K562 (cell line): ENCODE measurements around the gene SLC6A4. TPM values are rescaled to one million over a fixed set of nuclear protein-coding genes. Genes with fewer than 3 reads are reported as not detected.
A peak's percentile ranks its signal among the peaks of the same experiment; 100 is the strongest.

Experiments used
- ATAC-seq: fragments of 200-7000 bp; cut with Tn5 transposase; 3 replicates; pipeline ENCODE4 v1.9.1; 2020; ENCODE audit warnings: moderate library complexity
- Bru-seq: library from RNA; stranded (reverse); fragments of 400-500 nt; gene quantifications from one replicate; lab custom pipeline; 2021; lab: Mats Ljungman, UMichigan
- BruChase-seq, 2 experiments: library from RNA; stranded (reverse); fragments of 400-500 nt; gene quantifications; one replicate each; lab custom pipeline; 2021; lab: Mats Ljungman, UMichigan
- BruUV-seq: library from RNA; stranded (reverse); fragments of 400-500 nt; replicated peaks from 2 replicates; lab custom pipeline; 2021; lab: Mats Ljungman, UMichigan
- CTCF ChIA-PET: fragments of 300-600 bp; formaldehyde crosslinking; extraction: SDS; loops from one replicate; lab custom pipeline; 2021; ENCODE audit warnings: low intra/inter-chr PET ratio; lab: Yijun Ruan, JAX
- POLR2A ChIA-PET: fragments of 300-600, 350-650 bp; sonication (Branson Sonifier 250); formaldehyde crosslinking; extraction: SDS; loops from one replicate; lab custom pipeline; 2021; ENCODE audit warnings: antibody characterized with exemption, inconsistent platforms; lab: Yijun Ruan, JAX
- DNase-seq, 4 experiments: peaks; one replicate each; pipeline versions ENCODE4 v3.0.0 to v3.0.0-alpha.2; 2011 to 2018; ENCODE audit warnings: low spot score in 3 of 4, mixed read lengths in 3 of 4; ENCODE audit errors: extremely low read depth in 1 of 4
- FAIRE-seq: peaks from 2 replicates; lab custom pipeline; 2011; peaks lifted over from hg19 to GRCh38; lab: Jason Lieb, UNC
- H2AFZ ChIP-seq: 2 replicates; pipeline ENCODE4 v1.6.0; 2011; ENCODE audit warnings: low read depth, low read length, control low read depth, inconsistent platforms
- H3K27ac ChIP-seq: fragments of 200-600 bp; 3 replicates; pipeline ENCODE4 v1.8.0; 2011; ENCODE audit warnings: low read depth, mild to moderate bottlenecking, control low read depth, inconsistent platforms, low read length, moderate library complexity, mixed read lengths; ENCODE audit errors: extremely low read depth
- H3K27me3 ChIP-seq, 2 experiments: fragments of 300-600 bp in 1 of 2; 2 replicates in 1 of 2; 3 replicates in 1 of 2; pipeline versions ENCODE4 v1.6.0 to v1.8.0; 2011; ENCODE audit warnings: inconsistent platforms in 2 of 2, low read length in 2 of 2, mild to moderate bottlenecking in 1 of 2, mixed read lengths in 1 of 2, moderate library complexity in 1 of 2; ENCODE audit not compliant: control insufficient read depth in 2 of 2, insufficient read depth in 2 of 2
- H3K36me3 ChIP-seq: fragments of 300-600 bp; 3 replicates; pipeline ENCODE4 v1.8.0; 2011; ENCODE audit warnings: mild to moderate bottlenecking, low read length, inconsistent platforms; ENCODE audit not compliant: control insufficient read depth, insufficient read depth
- H3K4me1 ChIP-seq, 2 experiments: fragments of 200-600 bp in 1 of 2; replicated peaks in 1 of 2; 2 replicates in 1 of 2; 3 replicates in 1 of 2; pipeline versions ENCODE4 v1.5.1 to v1.8.0; 2011; ENCODE audit warnings: inconsistent platforms in 2 of 2, low read length in 2 of 2, mild to moderate bottlenecking in 1 of 2, mixed read lengths in 1 of 2, moderate library complexity in 1 of 2; ENCODE audit not compliant: control insufficient read depth in 2 of 2, insufficient read depth in 2 of 2
- H3K4me2 ChIP-seq: 2 replicates; pipeline ENCODE4 v1.6.1; 2011; ENCODE audit warnings: low read length, control low read depth, inconsistent platforms, mixed read lengths; ENCODE audit not compliant: insufficient read depth
- H3K4me3 ChIP-seq: fragments of 200-600 bp; sonication (generic), shearing (Covaris generic); 2 replicates; pipeline ENCODE4 v1.5.1; 2016; ENCODE audit warnings: control low read depth, inconsistent platforms
- H3K79me2 ChIP-seq: fragments of 200-600 bp; 3 replicates; pipeline ENCODE4 v1.8.0; 2011; ENCODE audit warnings: low read length, inconsistent platforms; ENCODE audit not compliant: control insufficient read depth, insufficient read depth
- H3K9ac ChIP-seq, 2 experiments: 2 replicates each; pipeline versions ENCODE4 v1.6.0 to v1.6.1; 2011; ENCODE audit warnings: low read depth in 2 of 2, low read length in 2 of 2, control low read depth in 1 of 2, inconsistent platforms in 1 of 2, mild to moderate bottlenecking in 1 of 2, mixed read lengths in 1 of 2; ENCODE audit not compliant: insufficient read depth in 1 of 2
- H3K9me1 ChIP-seq: one replicate; pipeline ENCODE4 v1.6.0; 2011; ENCODE audit warnings: inconsistent platforms, mild to moderate bottlenecking, low read length, moderate library complexity; ENCODE audit not compliant: control insufficient read depth, insufficient read depth
- H3K9me3 ChIP-seq: replicated peaks from 2 replicates; pipeline ENCODE4 v1.5.1; 2011; ENCODE audit warnings: low read depth, low read length, inconsistent platforms; ENCODE audit not compliant: control insufficient read depth, insufficient read depth
- H4K20me1 ChIP-seq: replicated peaks from 2 replicates; pipeline ENCODE4 v1.6.1; 2011; ENCODE audit warnings: low read length, inconsistent platforms, mixed read lengths; ENCODE audit not compliant: control insufficient read depth, insufficient read depth
- DDX20 ChIP-seq: fragments of 450-650 bp; IDR thresholded peaks from 2 replicates; pipeline ENCODE4 v1.6.1; 2016; ENCODE audit warnings: missing genetic modification characterization, low read depth, mild to moderate bottlenecking, missing compliant biosample characterization, moderate library complexity
- HNRNPL ChIP-seq: fragments of 200-400 bp; formaldehyde crosslinking; IDR thresholded peaks from 2 replicates; pipeline ENCODE4 v1.6.1; 2017; ENCODE audit warnings: low read depth, mild to moderate bottlenecking, low read length
- HNRNPUL1 ChIP-seq: fragments of 200-400 bp; formaldehyde crosslinking; IDR thresholded peaks from 2 replicates; pipeline ENCODE4 v1.6.1; 2017; ENCODE audit warnings: low read length
- SRSF7 ChIP-seq: fragments of 200-400 bp; formaldehyde crosslinking; optimal IDR thresholded peaks from 2 replicates; pipeline ENCODE3; 2017; ENCODE audit warnings: mild to moderate bottlenecking, low read depth, low read length
- WGBS: fragments of 100-300 bp; shearing (Covaris generic); methylation state at CpG from one replicate; pipeline ENCODE4 v1.1.6; 2016; ENCODE audit warnings: low coverage, mixed read lengths; ENCODE audit not compliant: insufficient coverage; ENCODE audit errors: missing lambda C conversion rate; 5-methylcytosine and 5-hydroxymethylcytosine counted together
- in situ Hi-C: fragments of 300-500 bp; cut with MboI; formaldehyde crosslinking; loops from 4 replicates; pipeline ENCODE4 v1.15.0; 2018; ENCODE audit warnings: inconsistent platforms, mixed read lengths
- intact Hi-C: fragments of 100-400 bp; cut with micrococcal nuclease; formaldehyde crosslinking; loops from 2 replicates; pipeline ENCODE4 v1.14.2; 2022
- long read RNA-seq, 3 experiments: library from polyadenylated mRNA in 2 of 3; library from RNA in 1 of 3; unstranded in 2 of 3; stranded (forward) in 1 of 3; transcript quantifications; one replicate each; pipeline ENCODE4 v2.0.0, GENCODE V29; 2019 to 2022
- polyA minus RNA-seq, 3 experiments: library from RNA; depleted of rRNA, polyadenylated mRNA; stranded (reverse); fragments of >200 nt; gene quantifications; 2 replicates each; pipeline ENCODE4 v1.2.3, GENCODE V29; 2011
- polyA plus RNA-seq, 8 experiments: library from polyadenylated mRNA; depleted of rRNA in 4 of 8; stranded (reverse) in 5 of 8; unstranded in 3 of 8; fragments of >200 nt; fragmentation: Nextera tagmentation in 2 of 8; fragmentation: Illumina TruSeq in 1 of 8; extraction: Ambion mirVana in 2 of 8; extraction: Trizol in 1 of 8; gene quantifications; 2 replicates each; pipeline versions ENCODE4 v1.2.1 to v1.2.3, GENCODE V29; 2011 to 2014; ENCODE audit warnings: inconsistent platforms in 1 of 8, missing spikeins in 1 of 8
- total RNA-seq, 7 experiments: library from RNA; depleted of rRNA in 6 of 7; stranded (reverse); fragments of >200 nt in 6 of 7; fragmentation: Illumina TruSeq in 2 of 7; extraction: Trizol in 2 of 7; gene quantifications; 2 replicates each; pipeline versions ENCODE4 v1.2.1 to v1.2.3, GENCODE V29; 2011 to 2021; ENCODE audit warnings: low replicate concordance in 1 of 7
- TF ChIP-seq, protein P1 (sequence below), 2 experiments: IDR thresholded peaks; 2 replicates each; pipeline ENCODE4 v1.6.1; 2011; ENCODE audit warnings: borderline replicate concordance in 1 of 2, control low read depth in 1 of 2, low read depth in 1 of 2, low read length in 1 of 2, mild to moderate bottlenecking in 1 of 2, mixed read lengths in 1 of 2, moderate library complexity in 1 of 2; ENCODE audit not compliant: insufficient read depth in 1 of 2, insufficient read length in 1 of 2, poor library complexity in 1 of 2, severe bottlenecking in 1 of 2; ENCODE audit errors: extremely low read depth in 1 of 2
- TF ChIP-seq, protein P2 (sequence below): sonication (generic); formaldehyde crosslinking; IDR thresholded peaks from 2 replicates; pipeline ENCODE4 v1.8.1; 2023; ENCODE audit warnings: mild to moderate bottlenecking, missing genetic modification reagents, moderate library complexity

The SLC6A4 gene
- total RNA-seq (2011; cell fraction: chromatin; rRNA removed; ENCODE audit: low replicate concordance), result not detected in 2 replicates
- not detected in 2 replicates for total RNA-seq (2011; cell fraction: nucleolus; rRNA removed)
- total RNA-seq (2011; cell fraction: nucleoplasm; rRNA removed), result 0.44 TPM in 1 of 2 replicates, not detected in the other
- total RNA-seq (2014; rRNA removed) (0.05 TPM in 1 of 2 replicates, not detected in the other), total RNA-seq (2014; rRNA removed; fragmentation: Illumina TruSeq; extraction: Trizol) (not detected in 2 replicates), total RNA-seq (2015; rRNA removed; fragmentation: Illumina TruSeq; extraction: Trizol) (not detected in 2 replicates), total RNA-seq (2021) (0.09 TPM in 1 of 2 replicates, not detected in the other), polyA plus RNA-seq (2011; rRNA removed) (0.07 TPM in 1 of 2 replicates, not detected in the other), polyA plus RNA-seq (2014; fragmentation: Illumina TruSeq; extraction: Trizol) (0.06 TPM in 1 of 2 replicates, not detected in the other), polyA plus RNA-seq (2014; fragmentation: Nextera tagmentation; extraction: Ambion mirVana) (not detected), polyA plus RNA-seq (2014; rRNA removed) (0.05 TPM in 1 of 2 replicates, not detected in the other), polyA minus RNA-seq (2011; rRNA and poly(A)+ RNA removed) (not detected in 2 replicates), Bru-seq, nascent RNA (percentile 13 among the genes with signal in this experiment), BruChase-seq, experiment 1, labeled RNA remaining after a 2-hour chase (percentile 16 among the genes with signal in this experiment), BruChase-seq, experiment 2, labeled RNA remaining after a 6-hour chase (percentile 12 among the genes with signal in this experiment)
- 0.04 and 0.06 TPM in 2 replicates for polyA plus RNA-seq (2011; cell fraction: cytosol; rRNA removed)
- polyA plus RNA-seq (2011; cell fraction: nucleus; rRNA removed), result 0.07 TPM in 1 of 2 replicates, not detected in the other
- 0.01 and 0.21 TPM in 2 replicates for polyA plus RNA-seq (2012)
- polyA minus RNA-seq (2011; cell fraction: cytosol; rRNA and poly(A)+ RNA removed), result not detected in 2 replicates
- polyA minus RNA-seq (2011; cell fraction: nucleus; rRNA and poly(A)+ RNA removed), result not detected in 2 replicates
- long read RNA-seq, experiment 1, result 0 reads
- long read RNA-seq, experiment 2, result 0 reads
- long read RNA-seq, experiment 3, result 0 reads

DNA sequence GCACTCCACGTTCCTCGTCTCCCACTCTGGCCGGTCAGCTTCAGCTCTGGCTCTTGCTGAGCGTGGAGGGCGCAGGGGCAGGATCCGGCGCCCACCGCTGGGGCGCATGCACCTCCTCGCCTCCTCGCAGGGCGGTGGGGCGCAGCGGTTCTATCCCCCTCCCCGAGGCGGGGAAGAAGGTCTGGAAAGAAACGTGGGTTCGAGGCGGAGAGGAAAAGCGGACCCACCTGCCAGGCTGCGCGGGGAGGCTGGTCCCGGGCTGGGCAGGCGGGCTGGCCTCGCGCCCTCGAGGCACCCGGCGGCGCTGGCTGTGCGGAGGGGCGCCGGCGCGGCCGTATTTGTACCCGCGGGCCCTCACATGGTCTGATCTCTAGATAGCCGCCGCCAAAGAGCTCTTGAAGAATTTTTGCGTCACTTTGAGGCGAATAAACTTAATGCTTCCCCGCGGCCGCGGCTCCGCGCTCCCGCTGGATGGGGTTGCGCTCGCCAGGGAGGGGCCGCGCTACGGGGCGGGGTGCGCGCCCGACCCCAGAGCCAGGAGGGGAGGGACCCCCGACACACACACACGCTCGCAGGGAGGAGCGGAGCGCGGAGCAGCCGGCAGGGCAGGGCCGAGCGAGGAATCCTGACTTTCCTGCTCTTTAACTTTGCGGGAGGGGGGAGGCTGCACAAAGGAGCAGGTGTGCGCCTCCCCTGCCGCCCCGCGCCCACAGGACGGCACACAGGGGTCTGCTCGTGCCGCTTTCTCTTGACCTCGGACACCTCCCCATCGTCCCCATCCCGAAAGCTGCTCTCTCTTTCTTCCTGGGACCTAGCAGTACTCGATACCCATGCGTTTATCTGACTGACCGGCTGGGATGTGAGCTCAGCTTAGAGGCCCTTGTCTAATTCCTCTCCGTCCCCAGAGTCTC is at the start of gene SLC6A4:
SLC6A4 (minus strand) TSS at position 312 of the 911 bp plus-strand sequence. CDS start 13,739 bp downstream, outside the sequence.
- POLR2A ChIA-PET, result interaction anchor here (0.6 to 1.1 kb wide), 4 partner anchors 24 to 1104 kb away, joined by 3 to 4 read pairs (median 4); partner anchors contain the start of gene BLMH
- in situ Hi-C loops (no loop called here), intact Hi-C loops (no loop called here)
- FAIRE-seq, result no peak
- peak in 2 of 4 experiments; percentile 50 for DNase-seq
- peaks cover 6% of the 10 kb centered on the region; the same call in 1 of the 2 replicates for H4K20me1 ChIP-seq
- no peak within 1 kb of the TSS for H3K27ac ChIP-seq
- H3K36me3 ChIP-seq, result no peaks in the 10 kb centered on the region
- no peak within 1 kb of the TSS for H3K9ac ChIP-seq
- no peaks in the 10 kb centered on the region for H3K9me3 ChIP-seq
- no peak for ATAC-seq
- peaks cover 42 to 66% of the 10 kb centered on the region in 2 experiments for H3K27me3 ChIP-seq
- H2AFZ ChIP-seq, result no peak within 1 kb of the TSS
- H3K4me1 ChIP-seq, result peaks cover 0 to 32% of the 10 kb centered on the region in 2 experiments; a peak in 2 of 5 replicates
- CTCF ChIA-PET, result no interaction called here
- no TSS peak for BruUV-seq
- 24% methylated on average over 44 of the region's 82 CpGs for WGBS
- no peak within 1 kb of the TSS; the same call in 1 of the 2 replicates for H3K4me2 ChIP-seq
- H3K4me3 ChIP-seq, result no peak within 1 kb of the TSS
- H3K79me2 ChIP-seq, result no peaks in the 10 kb centered on the region
- H3K9me1 ChIP-seq, result no peaks in the 10 kb centered on the region
- TF ChIP-seq HNRNPL (no peak), SRSF7 (no peak), HNRNPUL1 (no peak), DDX20 (tag) (no peak)
- TF ChIP-seq, protein P1, sequence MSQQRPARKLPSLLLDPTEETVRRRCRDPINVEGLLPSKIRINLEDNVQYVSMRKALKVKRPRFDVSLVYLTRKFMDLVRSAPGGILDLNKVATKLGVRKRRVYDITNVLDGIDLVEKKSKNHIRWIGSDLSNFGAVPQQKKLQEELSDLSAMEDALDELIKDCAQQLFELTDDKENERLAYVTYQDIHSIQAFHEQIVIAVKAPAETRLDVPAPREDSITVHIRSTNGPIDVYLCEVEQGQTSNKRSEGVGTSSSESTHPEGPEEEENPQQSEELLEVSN (IDR thresholded peaks at IDR 0.05; ENCODE audit: borderline replicate concordance in 1 of 2, extremely low read depth in 1 of 2, insufficient read depth in 1 of 2, insufficient read length in 1 of 2, low read depth in 1 of 2, low read length in 1 of 2, poor library complexity in 1 of 2, severe bottlenecking in 1 of 2), result peak in 1 of 2 experiments; percentile 30
- TF ChIP-seq, protein P2, sequence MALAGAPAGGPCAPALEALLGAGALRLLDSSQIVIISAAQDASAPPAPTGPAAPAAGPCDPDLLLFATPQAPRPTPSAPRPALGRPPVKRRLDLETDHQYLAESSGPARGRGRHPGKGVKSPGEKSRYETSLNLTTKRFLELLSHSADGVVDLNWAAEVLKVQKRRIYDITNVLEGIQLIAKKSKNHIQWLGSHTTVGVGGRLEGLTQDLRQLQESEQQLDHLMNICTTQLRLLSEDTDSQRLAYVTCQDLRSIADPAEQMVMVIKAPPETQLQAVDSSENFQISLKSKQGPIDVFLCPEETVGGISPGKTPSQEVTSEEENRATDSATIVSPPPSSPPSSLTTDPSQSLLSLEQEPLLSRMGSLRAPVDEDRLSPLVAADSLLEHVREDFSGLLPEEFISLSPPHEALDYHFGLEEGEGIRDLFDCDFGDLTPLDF (CRISPR knock-in tag), result no peak
